Omental fat pad (tissue), 4 donors: ENCODE results near the gene DCPS. TPM values are rescaled to one million over a fixed set of nuclear protein-coding genes. Genes with fewer than 3 reads are reported as not detected.
"Not testable (repeated sequence)": the region's sequence is repeated elsewhere in the genome, so short reads cannot be mapped to it uniquely, and the experiment has no call there.

ENCODE experiments used
- ATAC-seq: fragments of 150-250 bp; one replicate; pipeline ENCODE4 v1.9.1; 2016; ENCODE audit warnings: mild to moderate bottlenecking, moderate library complexity; ENCODE audit not compliant: low FRiP score
- DNase-seq: peaks from one replicate; pipeline ENCODE4 v3.0.0-alpha.2; 2019; ENCODE audit warnings: low spot score
- total RNA-seq, 4 donors: library from RNA; depleted of rRNA; stranded (reverse); fragments of >200 nt; gene quantifications; one replicate each; pipeline ENCODE4 v1.1.0, GENCODE V29; 2016
- TF ChIP-seq, protein P1 (sequence below), 3 donors: fragments of 450-650 bp; IDR thresholded peaks; one replicate each; pipeline ENCODE4 v1.5.1; 2016 to 2017; ENCODE audit warnings: antibody characterized with exemption in 3 of 3, mild to moderate bottlenecking in 3 of 3, moderate library complexity in 2 of 3

Gene DCPS
- total RNA-seq, 4 donors from 2014 or later = 8.0 to 12.4 (median 9.9) TPM

DNA sequence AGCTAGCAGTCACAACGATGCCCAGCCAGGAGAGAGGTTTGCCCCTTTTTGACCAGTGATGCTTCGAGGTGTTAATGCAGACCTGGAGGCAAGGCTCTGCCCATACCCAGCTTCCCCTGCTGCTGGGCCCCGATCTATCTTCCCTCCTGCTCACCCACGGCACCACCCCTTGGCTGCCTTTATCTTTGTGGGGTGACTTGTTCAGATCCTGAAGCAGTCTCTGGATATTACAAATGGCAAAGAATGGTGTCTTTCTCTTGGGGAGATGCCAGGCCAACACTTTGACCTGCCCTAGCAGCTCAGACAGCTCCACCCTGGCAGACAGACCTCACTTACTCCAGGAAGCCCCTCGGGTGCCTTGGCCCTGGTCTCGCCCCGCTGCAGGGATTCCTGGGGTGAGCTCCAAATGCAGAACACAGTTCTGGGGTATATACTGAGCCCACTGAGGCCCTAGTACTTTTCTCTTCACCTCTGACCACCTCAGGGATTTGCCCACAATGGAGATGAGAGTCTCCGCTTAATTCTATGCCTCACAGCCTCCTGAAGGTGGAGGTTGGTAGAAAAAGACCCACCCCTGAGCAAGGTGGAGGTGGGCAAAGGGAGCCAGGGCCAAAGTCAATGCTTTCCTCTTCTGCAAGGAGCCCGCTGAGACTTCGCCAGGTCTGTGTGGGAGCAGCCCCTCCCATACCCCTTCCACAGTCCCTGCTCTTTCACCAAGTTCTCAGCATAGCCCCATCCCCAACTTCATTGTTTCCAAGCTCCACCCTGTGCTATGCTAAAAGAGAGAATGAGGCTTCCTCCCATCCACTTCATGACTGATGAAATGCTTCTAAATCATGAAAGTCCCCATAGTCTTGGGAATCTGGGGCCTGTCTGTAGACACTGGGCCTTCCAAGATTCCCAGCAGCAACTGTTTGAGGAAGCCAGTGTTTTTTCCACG lies 40.6 kb downstream of the DCPS start:
- DNase-seq (no peak), ATAC-seq (no peak)
- TF ChIP-seq, protein P1, sequence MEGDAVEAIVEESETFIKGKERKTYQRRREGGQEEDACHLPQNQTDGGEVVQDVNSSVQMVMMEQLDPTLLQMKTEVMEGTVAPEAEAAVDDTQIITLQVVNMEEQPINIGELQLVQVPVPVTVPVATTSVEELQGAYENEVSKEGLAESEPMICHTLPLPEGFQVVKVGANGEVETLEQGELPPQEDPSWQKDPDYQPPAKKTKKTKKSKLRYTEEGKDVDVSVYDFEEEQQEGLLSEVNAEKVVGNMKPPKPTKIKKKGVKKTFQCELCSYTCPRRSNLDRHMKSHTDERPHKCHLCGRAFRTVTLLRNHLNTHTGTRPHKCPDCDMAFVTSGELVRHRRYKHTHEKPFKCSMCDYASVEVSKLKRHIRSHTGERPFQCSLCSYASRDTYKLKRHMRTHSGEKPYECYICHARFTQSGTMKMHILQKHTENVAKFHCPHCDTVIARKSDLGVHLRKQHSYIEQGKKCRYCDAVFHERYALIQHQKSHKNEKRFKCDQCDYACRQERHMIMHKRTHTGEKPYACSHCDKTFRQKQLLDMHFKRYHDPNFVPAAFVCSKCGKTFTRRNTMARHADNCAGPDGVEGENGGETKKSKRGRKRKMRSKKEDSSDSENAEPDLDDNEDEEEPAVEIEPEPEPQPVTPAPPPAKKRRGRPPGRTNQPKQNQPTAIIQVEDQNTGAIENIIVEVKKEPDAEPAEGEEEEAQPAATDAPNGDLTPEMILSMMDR (IDR thresholded peaks at IDR 0.05) = no peak

DNA sequence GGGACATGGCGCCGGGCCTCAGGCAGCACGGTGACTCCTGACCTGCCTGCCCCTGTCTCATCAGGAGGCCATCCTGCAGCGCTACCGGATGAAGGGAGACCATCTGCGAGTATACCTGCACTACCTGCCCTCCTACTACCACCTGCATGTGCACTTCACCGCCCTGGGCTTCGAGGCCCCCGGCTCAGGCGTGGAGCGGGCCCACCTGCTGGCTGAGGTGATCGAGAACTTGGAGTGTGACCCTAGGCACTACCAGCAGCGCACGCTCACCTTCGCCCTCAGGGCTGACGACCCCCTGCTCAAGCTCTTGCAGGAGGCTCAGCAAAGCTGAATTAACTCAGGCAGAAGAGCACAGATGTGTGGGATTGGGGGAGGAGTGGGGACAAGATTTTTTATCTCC lies 41.4 kb downstream of the DCPS start:
- DNase-seq (no peak), ATAC-seq (no peak)
- TF ChIP-seq, protein P1 (IDR thresholded peaks at IDR 0.05) = no peak

DNA sequence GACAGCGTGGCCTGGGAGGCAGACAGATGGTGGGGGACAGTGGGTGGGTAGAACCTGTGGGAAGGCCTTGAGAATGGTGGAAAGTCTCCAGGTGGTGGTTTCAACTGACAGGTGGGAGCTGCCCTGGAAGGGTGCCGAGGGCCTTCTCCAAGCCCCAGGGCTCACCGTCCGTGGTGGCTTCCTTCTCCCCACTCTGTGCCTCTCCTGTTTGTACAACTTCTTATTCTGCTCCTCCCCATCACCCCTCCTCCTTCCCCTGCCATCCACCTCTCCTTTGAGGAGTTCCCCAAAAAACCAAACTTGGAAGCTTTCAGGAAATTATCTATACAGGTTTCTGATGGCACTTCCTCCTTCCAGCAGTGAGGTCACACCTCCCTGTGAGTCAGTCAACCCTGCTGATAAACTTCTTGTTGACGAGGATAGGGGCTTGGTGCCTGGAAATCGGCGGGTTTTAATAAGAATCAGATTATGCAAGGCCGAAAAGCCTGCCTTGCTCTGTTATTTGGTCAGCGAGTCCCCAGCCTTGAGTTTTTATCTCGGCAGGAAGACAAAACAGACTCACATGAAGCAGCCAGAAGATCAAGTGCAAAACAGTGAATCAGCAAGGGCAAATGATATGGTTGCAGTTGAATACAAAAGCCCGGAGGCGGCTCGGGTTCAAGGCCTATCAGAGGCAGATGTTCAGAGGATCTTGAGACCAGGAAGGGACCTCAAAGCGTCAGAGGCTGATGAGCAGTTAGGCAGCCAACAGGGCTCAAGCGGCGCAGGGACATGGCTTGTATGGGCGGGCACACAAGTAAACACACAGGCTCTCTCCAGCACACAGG lies 42.1 kb downstream of the DCPS start:
- TF ChIP-seq, protein P1 (IDR thresholded peaks at IDR 0.05) = no peak
- ATAC-seq (peak; percentile 87), DNase-seq (peak; percentile 45)

DNA sequence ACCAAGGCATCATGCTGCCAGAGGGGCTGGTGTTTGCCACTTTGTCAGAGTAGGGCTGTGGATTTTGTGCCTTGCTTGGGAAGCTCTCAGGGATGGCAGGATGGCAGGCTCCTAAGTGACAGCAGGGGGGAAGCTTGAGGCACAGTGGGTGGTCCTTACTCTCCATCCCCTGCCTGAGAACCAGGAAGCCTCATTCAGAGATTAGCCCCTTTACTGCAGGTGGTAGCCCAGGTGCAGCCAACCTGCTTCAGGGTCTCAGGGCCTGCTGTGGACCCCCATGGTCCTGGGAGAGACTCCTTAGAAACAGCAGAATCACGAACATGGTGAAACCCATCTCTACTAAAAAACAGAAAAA lies 42.7 kb downstream of the DCPS start:
- no peak for ATAC-seq

DNA sequence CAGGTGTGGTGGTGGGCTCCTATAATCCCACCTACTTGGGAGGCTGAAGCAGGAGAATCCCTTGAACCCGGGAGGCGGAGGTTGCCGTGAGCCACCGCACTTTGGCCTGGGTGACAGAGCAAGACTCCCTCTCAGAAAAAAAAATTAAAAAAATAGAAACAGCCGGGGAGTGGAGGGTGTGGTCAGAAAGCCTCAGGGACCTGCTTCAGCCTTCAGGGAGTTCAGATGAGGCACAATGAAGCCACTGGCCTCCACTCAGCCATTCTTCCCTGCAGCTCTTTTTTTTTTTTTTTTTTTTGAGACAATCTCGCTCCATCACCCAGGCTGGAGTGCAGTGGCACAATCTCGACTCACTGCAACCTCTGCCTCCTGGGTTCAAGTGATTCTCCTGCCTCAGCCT lies 43.1 kb downstream of the DCPS start:
- not testable (repeated sequence) for ATAC-seq, DNase-seq

More for the DNA sequence above, 42.7 kb downstream of the DCPS start:
- TF ChIP-seq, protein P1 (IDR thresholded peaks at IDR 0.05) = no peak
- no peak for DNase-seq

DNA sequence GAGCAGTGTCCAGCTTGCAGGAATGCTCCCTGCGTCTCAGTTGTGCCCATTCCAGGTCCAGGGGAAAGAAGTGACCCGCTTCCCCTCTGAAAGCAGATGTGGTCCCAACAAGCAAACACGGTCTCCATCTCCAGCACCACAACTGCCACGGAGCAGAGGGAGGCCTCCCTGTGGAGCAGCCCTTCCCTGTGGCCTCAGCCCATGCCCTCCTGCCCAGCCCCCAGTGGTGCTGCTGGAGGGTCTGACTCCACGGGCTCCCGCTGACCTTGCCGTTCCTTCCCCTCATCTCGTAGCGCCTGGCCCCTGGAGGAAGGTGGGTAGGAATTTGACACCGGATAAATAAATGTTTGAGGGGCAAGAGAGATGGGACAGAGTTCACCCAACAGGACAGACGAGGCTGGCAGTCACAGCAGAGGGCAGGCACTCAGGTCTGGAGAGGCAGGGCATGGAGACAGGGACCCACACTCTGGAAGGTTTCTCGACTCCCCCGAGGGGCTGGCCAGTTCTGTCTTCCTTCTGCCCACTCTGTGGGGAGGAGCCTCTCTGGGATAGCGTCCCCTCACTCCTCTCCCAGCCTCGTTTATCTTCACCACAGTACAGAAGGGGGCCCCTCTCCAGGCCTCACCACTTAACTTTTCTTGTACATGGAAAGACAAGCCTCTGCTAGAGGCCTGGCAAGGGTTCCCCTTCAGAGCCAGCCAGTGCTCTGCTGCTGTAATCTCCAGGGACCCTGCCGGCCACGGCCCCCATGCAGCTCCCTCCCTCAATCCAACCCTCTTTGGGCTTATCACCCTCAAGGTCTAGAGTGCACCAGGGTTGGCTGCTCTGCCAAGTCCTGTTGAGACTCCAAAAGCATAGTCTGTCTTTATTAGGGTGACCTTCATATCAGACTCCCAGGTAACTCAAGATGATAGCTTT lies 44.1 kb downstream of the DCPS start:
- TF ChIP-seq, protein P1 (IDR thresholded peaks at IDR 0.05) = no peak
- no peak for ATAC-seq
- no peak for DNase-seq
